ENCODE results near the gene RALGAPB. TPM values are rescaled to one million over a fixed set of nuclear protein-coding genes. Genes with fewer than 3 reads are reported as not detected.
"Not testable (repeated sequence)": the region's sequence is repeated elsewhere in the genome, so short reads cannot be mapped to it uniquely, and the experiment has no call there.

RALGAPB gene
- total and polyA plus RNA-seq, 7 experiments from 2014 or later = 10.8 to 50.4 (median 40.9) TPM

DNA sequence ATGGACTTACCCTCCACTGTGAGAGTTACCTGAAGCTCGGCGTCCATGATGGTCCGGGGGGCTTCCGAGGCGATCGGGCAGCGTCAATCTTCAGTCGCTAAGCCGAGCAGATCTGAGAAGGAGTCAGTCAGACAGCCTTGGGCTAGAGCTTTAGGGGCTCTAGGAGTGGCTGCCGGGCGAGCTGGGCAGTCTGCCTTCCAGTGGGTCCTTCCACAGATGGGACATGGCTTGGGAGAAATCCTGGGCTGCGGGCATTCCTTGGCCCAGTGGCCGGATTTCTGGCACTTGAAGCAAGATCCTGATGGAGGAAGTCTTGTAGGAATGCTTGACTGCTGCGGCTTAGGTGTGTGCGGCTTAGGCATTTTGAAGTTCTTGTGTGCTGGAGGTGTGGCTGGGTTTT lies 123.2 kb downstream of the RALGAPB start:
- H3K4me1 Mint-ChIP-seq; H3K4me3 ChIP-seq (ENCODE audit: low read length); H3K4me3 Mint-ChIP-seq; H3K36me3 Mint-ChIP-seq; H3K27ac ChIP-seq (ENCODE audit: low read depth, low read length); intact Hi-C loops (cut with micrococcal nuclease); H3K27ac Mint-ChIP-seq; H3K9me3 Mint-ChIP-seq; H3K4me1 ChIP-seq (ENCODE audit: control insufficient read depth in 2 of 2, insufficient read depth in 2 of 2, low read length in 2 of 2); ATAC-seq; DNase-seq; H3K27me3 ChIP-seq (ENCODE audit: control insufficient read depth in 2 of 2, insufficient read depth in 2 of 2, low read length in 2 of 2); H3K9me3 ChIP-seq (ENCODE audit: control insufficient read depth in 2 of 3, low read length in 3 of 3); CTCF ChIA-PET; POLR2A ChIA-PET; H3K36me3 ChIP-seq (ENCODE audit: control insufficient read depth in 2 of 3, insufficient read depth in 3 of 3, low read length in 3 of 3): not testable (repeated sequence)
- H3K27me3 Mint-ChIP-seq = peaks cover 9 to 22% (median 19%) of the 10 kb centered on the region in 5 donors

DNA sequence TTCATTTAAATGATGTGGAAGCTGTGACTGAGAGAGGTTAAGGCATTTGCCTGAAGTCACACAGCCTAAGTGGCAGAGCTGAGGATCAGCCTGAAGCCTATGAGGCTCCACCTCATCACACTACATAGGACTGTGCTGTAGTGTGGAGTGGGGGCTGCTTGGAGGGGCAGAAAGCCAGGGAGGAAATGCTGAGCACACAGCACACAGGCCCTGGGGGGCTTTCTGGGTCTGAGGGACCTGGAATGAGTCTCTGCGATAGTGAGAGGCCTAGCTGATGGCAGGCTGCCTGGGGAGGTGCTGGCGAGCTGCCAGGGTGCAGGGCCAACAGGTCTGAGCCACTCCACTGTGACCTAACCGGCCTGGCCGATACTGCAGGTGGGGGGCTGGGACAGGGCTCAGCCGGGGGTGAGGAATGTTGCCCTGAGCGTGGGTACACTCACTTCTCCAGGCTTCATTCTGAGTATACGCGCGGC lies 126.8 kb downstream of the RALGAPB start:
- CTCF ChIA-PET = no interaction called here
- POLR2A ChIA-PET = no interaction called here

DNA sequence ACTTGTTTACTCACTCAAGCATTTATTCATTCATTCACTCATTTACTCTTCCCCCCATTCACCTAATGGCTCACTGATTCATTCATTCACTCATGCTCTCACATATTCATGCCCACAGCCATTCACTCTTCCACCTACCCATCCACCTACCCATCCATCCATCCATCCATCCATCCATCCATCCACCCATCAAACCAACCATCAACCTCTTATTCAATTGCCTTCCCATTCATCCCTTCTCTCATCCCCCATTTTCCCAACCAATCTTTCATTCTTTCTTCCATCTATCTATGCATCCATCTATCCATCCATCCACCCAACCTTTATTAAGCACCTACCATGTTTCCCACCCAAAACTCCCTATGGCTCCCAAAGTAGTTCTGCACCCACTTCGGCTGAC lies 127.4 kb downstream of the RALGAPB start:
- intact Hi-C loops (cut with micrococcal nuclease) = no loop called here
- Histone ChIP-seq H3K27ac (ENCODE audit: low read depth, low read length) (no peak overlapping the region), H3K36me3 (ENCODE audit: control insufficient read depth in 2 of 3, insufficient read depth in 3 of 3, low read length in 3 of 3) (no peaks in the 10 kb centered on the region), H3K27me3 (ENCODE audit: control insufficient read depth in 2 of 2, insufficient read depth in 2 of 2, low read length in 2 of 2) (no peaks in the 10 kb centered on the region), H3K4me3 (ENCODE audit: low read length) (no peak overlapping the region), H3K9me3 (ENCODE audit: control insufficient read depth in 2 of 3, low read length in 3 of 3) (no peaks in the 10 kb centered on the region), H3K4me1 (ENCODE audit: control insufficient read depth in 2 of 2, insufficient read depth in 2 of 2, low read length in 2 of 2) (no peaks in the 10 kb centered on the region)
- DNase-seq (no peak), ATAC-seq (no peak)
- no peak overlapping the region for H3K4me3 Mint-ChIP-seq
- H3K9me3 Mint-ChIP-seq = no peaks in the 10 kb centered on the region
- no peak overlapping the region for H3K27ac Mint-ChIP-seq
- CTCF ChIA-PET = no interaction called here
- H3K36me3 Mint-ChIP-seq = no peaks in the 10 kb centered on the region
- peaks cover 0 to 11% (median 6%) of the 10 kb centered on the region in 7 donors for H3K4me1 Mint-ChIP-seq
- POLR2A ChIA-PET = no interaction called here
- peaks cover 41 to 55% (median 51%) of the 10 kb centered on the region in 5 donors for H3K27me3 Mint-ChIP-seq

More for the DNA sequence above, 126.8 kb downstream of the RALGAPB start:
- Mint-ChIP-seq H3K4me3 (no peak overlapping the region), H3K27me3 (peaks cover 38 to 52% (median 47%) of the 10 kb centered on the region in 5 donors), H3K36me3 (no peaks in the 10 kb centered on the region), H3K9me3 (no peaks in the 10 kb centered on the region), H3K27ac (no peak overlapping the region), H3K4me1 (peaks cover 0 to 11% (median 6%) of the 10 kb centered on the region in 7 donors)
- no peak for ATAC-seq
- Histone ChIP-seq H3K4me1 (ENCODE audit: control insufficient read depth in 2 of 2, insufficient read depth in 2 of 2, low read length in 2 of 2) (no peaks in the 10 kb centered on the region), H3K9me3 (ENCODE audit: control insufficient read depth in 2 of 3, low read length in 3 of 3) (no peaks in the 10 kb centered on the region), H3K27me3 (ENCODE audit: control insufficient read depth in 2 of 2, insufficient read depth in 2 of 2, low read length in 2 of 2) (no peaks in the 10 kb centered on the region), H3K36me3 (ENCODE audit: control insufficient read depth in 2 of 3, insufficient read depth in 3 of 3, low read length in 3 of 3) (no peaks in the 10 kb centered on the region), H3K4me3 (ENCODE audit: low read length) (no peak overlapping the region), H3K27ac (ENCODE audit: low read depth, low read length) (no peak overlapping the region)
- DNase-seq = no peak
- intact Hi-C loops (cut with micrococcal nuclease) = no loop called here

DNA sequence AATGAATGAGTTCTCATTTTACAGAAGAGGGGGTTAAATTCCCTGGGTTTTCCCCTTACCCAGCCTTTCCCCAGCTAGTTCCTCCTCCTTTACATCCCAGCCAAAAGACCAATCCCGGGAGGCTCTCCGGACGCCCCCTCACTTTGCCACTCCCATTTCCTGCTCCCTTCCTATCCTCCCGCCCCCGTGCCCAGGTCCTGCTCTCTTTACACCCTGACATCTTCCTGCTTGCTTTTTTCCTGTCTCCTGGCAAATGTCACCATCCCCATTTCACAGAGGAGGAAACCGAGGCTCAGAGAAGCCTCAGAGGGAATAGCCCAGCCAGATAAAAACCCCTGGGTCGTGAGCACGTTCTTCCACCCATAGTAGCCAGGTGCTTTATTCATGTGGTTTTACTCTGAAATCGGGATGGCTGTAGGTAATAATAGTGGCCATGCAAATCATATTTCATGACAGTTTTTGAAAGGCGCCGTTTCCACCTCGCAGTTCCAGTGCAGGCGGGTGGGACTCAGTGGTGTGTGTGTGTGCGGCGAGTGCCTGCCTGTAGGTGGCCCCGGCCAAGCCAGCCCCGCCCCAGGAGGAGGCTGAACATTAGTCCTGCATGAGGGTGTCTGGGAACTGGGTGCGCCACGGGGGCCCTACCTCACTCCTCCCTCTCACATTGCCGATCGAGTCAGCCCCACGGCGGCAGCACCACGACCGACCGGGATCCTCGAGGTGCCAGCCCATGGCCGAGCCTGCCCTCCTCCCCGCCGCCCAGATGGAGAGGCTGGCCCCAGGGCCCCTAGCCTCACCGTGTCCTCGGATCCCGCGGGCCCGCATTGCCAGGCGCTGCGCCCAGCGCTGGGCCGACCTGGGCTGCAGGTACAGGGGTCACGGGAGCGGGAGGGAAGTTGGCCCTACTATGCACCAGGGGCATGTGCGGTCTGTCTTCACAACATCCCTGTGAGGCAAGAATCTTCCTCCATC lies 128.9 kb downstream of the RALGAPB start, which contains the start of gene ARHGAP40:
Gene ARHGAP40 (plus strand): TSS at position 594 of the 969 bp plus-strand sequence.
- no peaks in the 10 kb centered on the region for H3K9me3 ChIP-seq (ENCODE audit: control insufficient read depth in 2 of 3, low read length in 3 of 3)
- ATAC-seq (peak; percentile 47), DNase-seq (peak in 1 of 9 donors; percentile 25)
- H3K36me3 ChIP-seq (ENCODE audit: control insufficient read depth in 2 of 3, insufficient read depth in 3 of 3, low read length in 3 of 3) = no peaks in the 10 kb centered on the region
- no peaks in the 10 kb centered on the region for H3K27me3 ChIP-seq (ENCODE audit: control insufficient read depth in 2 of 2, insufficient read depth in 2 of 2, low read length in 2 of 2)
- Mint-ChIP-seq H3K27ac (no peak within 1 kb of the TSS), H3K36me3 (no peaks in the 10 kb centered on the region), H3K27me3 (peaks cover 51 to 65% (median 63%) of the 10 kb centered on the region in 5 donors), H3K9me3 (no peaks in the 10 kb centered on the region), H3K4me3 (peak within 1 kb of the TSS in 3 of 10 donors; percentile 9 to 63 (median 16)), H3K4me1 (peaks cover 0 to 11% (median 6%) of the 10 kb centered on the region in 7 donors)
- no peak within 1 kb of the TSS for H3K27ac ChIP-seq (ENCODE audit: low read depth, low read length)
- intact Hi-C loops (cut with micrococcal nuclease) = no loop called here
- H3K4me1 ChIP-seq (ENCODE audit: control insufficient read depth in 2 of 2, insufficient read depth in 2 of 2, low read length in 2 of 2) = no peaks in the 10 kb centered on the region
- CTCF ChIA-PET = no interaction called here
- POLR2A ChIA-PET = no interaction called here
- H3K4me3 ChIP-seq (ENCODE audit: low read length) = no peak within 1 kb of the TSS

DNA sequence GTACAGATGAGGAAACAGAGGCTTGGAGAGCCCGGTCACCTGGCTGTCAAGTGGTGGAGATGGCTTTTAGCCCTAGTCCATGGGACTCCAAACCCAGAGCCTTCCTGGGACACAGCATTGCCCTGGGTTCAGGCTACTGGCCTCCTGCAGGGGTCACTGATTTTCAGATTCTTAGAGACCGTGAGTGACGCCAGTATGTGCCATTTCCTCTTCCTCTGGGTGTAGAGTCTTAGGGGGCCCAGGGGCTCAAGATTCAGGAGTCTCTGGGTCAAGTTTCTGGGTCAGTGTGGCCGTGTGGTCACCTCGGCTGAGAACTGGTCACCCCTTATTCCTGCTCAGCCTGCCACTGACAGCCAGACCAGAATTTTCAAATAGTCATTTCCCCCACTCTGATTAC lies 129.5 kb downstream of the RALGAPB start:
- peaks cover 51 to 63% (median 60%) of the 10 kb centered on the region in 5 donors for H3K27me3 Mint-ChIP-seq
- no peaks in the 10 kb centered on the region for H3K36me3 ChIP-seq (ENCODE audit: control insufficient read depth in 2 of 3, insufficient read depth in 3 of 3, low read length in 3 of 3)
- no peak overlapping the region for H3K27ac ChIP-seq (ENCODE audit: low read depth, low read length)
- H3K27ac Mint-ChIP-seq = no peak overlapping the region
- H3K4me3 ChIP-seq (ENCODE audit: low read length) = no peak overlapping the region
- no peak for ATAC-seq
- H3K4me1 ChIP-seq (ENCODE audit: control insufficient read depth in 2 of 2, insufficient read depth in 2 of 2, low read length in 2 of 2) = no peaks in the 10 kb centered on the region
- no peaks in the 10 kb centered on the region for H3K27me3 ChIP-seq (ENCODE audit: control insufficient read depth in 2 of 2, insufficient read depth in 2 of 2, low read length in 2 of 2)
- no peaks in the 10 kb centered on the region for H3K36me3 Mint-ChIP-seq
- H3K9me3 ChIP-seq (ENCODE audit: control insufficient read depth in 2 of 3, low read length in 3 of 3) = no peaks in the 10 kb centered on the region
- CTCF ChIA-PET = no interaction called here
- POLR2A ChIA-PET = no interaction called here
- no peak overlapping the region for H3K4me3 Mint-ChIP-seq
- peaks cover 0 to 11% (median 6%) of the 10 kb centered on the region in 7 donors for H3K4me1 Mint-ChIP-seq
- no peaks in the 10 kb centered on the region for H3K9me3 Mint-ChIP-seq
- intact Hi-C loops (cut with micrococcal nuclease) = no loop called here
- DNase-seq = no peak

DNA sequence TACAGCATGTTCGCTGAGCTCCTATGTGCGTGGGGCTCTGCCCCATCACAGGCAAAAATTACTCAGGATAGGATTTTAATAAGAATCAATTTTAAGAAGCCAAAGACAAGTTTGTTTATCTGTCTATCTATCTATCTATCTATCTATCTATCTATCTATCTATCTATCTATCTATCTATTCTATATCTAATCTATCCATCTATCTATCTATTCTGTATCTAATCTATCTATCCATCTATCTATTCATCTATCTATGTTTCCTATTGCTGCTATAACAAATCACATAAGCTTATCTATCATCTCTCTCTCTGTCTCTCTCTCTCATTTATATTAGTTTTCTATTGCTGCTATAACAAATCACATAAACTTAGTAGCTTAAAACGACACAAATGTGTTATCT lies 130.6 kb downstream of the RALGAPB start:
- Histone ChIP-seq H3K9me3 (ENCODE audit: control insufficient read depth in 2 of 3, low read length in 3 of 3) (no peaks in the 10 kb centered on the region), H3K27ac (ENCODE audit: low read depth, low read length) (no peak overlapping the region), H3K27me3 (ENCODE audit: control insufficient read depth in 2 of 2, insufficient read depth in 2 of 2, low read length in 2 of 2) (no peaks in the 10 kb centered on the region), H3K4me3 (ENCODE audit: low read length) (no peak overlapping the region), H3K4me1 (ENCODE audit: control insufficient read depth in 2 of 2, insufficient read depth in 2 of 2, low read length in 2 of 2) (no peaks in the 10 kb centered on the region), H3K36me3 (ENCODE audit: control insufficient read depth in 2 of 3, insufficient read depth in 3 of 3, low read length in 3 of 3) (no peaks in the 10 kb centered on the region)
- peaks cover 53 to 64% (median 59%) of the 10 kb centered on the region in 5 donors for H3K27me3 Mint-ChIP-seq
- ChIA-PET CTCF (no interaction called here), POLR2A (no interaction called here)
- no peak for ATAC-seq
- DNase-seq = no peak
- no peak overlapping the region for H3K4me3 Mint-ChIP-seq
- no peaks in the 10 kb centered on the region for H3K9me3 Mint-ChIP-seq
- peaks cover 0 to 11% (median 6%) of the 10 kb centered on the region in 7 donors for H3K4me1 Mint-ChIP-seq
- no peaks in the 10 kb centered on the region for H3K36me3 Mint-ChIP-seq
- intact Hi-C loops (cut with micrococcal nuclease) = no loop called here
- H3K27ac Mint-ChIP-seq = no peak overlapping the region

Data from naive thymus-derived CD4-positive, alpha-beta T cell (primary cell).